ENCODE data around the gene GADD45G. TPM values are rescaled to one million over a fixed set of nuclear protein-coding genes. Genes with fewer than 3 reads are reported as not detected.

Gene GADD45G
- total RNA-seq, 1 experiment from 2014 or later = not detected

GRCh38 chr9:89613912-89614892 lies 9.4 kb downstream of the GADD45G start:
- Mint-ChIP-seq H3K9me3 (ENCODE audit: unreplicated experiment) (peaks cover 7% of the 10 kb centered on the region), H3K27me3 (ENCODE audit: insufficient read depth, unreplicated experiment) (no peaks in the 10 kb centered on the region), H3K36me3 (ENCODE audit: insufficient read depth, unreplicated experiment) (no peaks in the 10 kb centered on the region), H3K4me3 (ENCODE audit: unreplicated experiment) (no peak overlapping the region), H3K4me1 (ENCODE audit: insufficient read depth, unreplicated experiment) (no peaks in the 10 kb centered on the region), H3K27ac (ENCODE audit: low read depth, unreplicated experiment) (no peak overlapping the region)
- ChIA-PET CTCF (interaction anchor here (0.6 to 1.6 kb wide), 7 partner anchors 10 to 449 kb away, joined by 3 to 4 read pairs (median 3); no protein-coding TSS in a partner anchor), POLR2A (interaction anchor here (0.8 to 1.4 kb wide), 2 partner anchors 8 to 12 kb away, joined by 3 read pairs; no protein-coding TSS in a partner anchor)
- no peak for TF ChIP-seq CTCF (IDR thresholded peaks at IDR 0.05; ENCODE audit: unreplicated experiment)
- no TSS peak for BruUV-seq (replicated peaks)
- DNase-seq (ENCODE audit: unreplicated experiment) = peak; percentile 24
- intact Hi-C loops (cut with micrococcal nuclease) = no loop called here

GRCh38 chr9:89615661-89616060 lies 10.8 kb downstream of the GADD45G start:
- Mint-ChIP-seq H3K27me3 (ENCODE audit: insufficient read depth, unreplicated experiment) (no peaks in the 10 kb centered on the region), H3K27ac (ENCODE audit: low read depth, unreplicated experiment) (no peak overlapping the region), H3K36me3 (ENCODE audit: insufficient read depth, unreplicated experiment) (no peaks in the 10 kb centered on the region), H3K4me1 (ENCODE audit: insufficient read depth, unreplicated experiment) (no peaks in the 10 kb centered on the region), H3K4me3 (ENCODE audit: unreplicated experiment) (no peak overlapping the region), H3K9me3 (ENCODE audit: unreplicated experiment) (peaks cover 7% of the 10 kb centered on the region)
- ChIA-PET POLR2A (interaction anchor here (0.5 to 1.4 kb wide), 3 partner anchors 9 to 405 kb away, joined by 3 read pairs; no protein-coding TSS in a partner anchor), CTCF (interaction anchor here (0.7 to 1.6 kb wide), 2 partner anchors 18 to 22 kb away, joined by 3 to 4 read pairs; no protein-coding TSS in a partner anchor)
- no peak for DNase-seq (ENCODE audit: unreplicated experiment)
- TF ChIP-seq CTCF (IDR thresholded peaks at IDR 0.05; ENCODE audit: unreplicated experiment) = no peak
- BruUV-seq (replicated peaks) = no TSS peak
- intact Hi-C loops (cut with micrococcal nuclease) = no loop called here

GRCh38 chr9:89616411-89616810 lies 11.6 kb downstream of the GADD45G start:
- Mint-ChIP-seq H3K4me1 (ENCODE audit: insufficient read depth, unreplicated experiment) (no peaks in the 10 kb centered on the region), H3K4me3 (ENCODE audit: unreplicated experiment) (no peak overlapping the region), H3K27me3 (ENCODE audit: insufficient read depth, unreplicated experiment) (no peaks in the 10 kb centered on the region), H3K27ac (ENCODE audit: low read depth, unreplicated experiment) (no peak overlapping the region), H3K36me3 (ENCODE audit: insufficient read depth, unreplicated experiment) (no peaks in the 10 kb centered on the region), H3K9me3 (ENCODE audit: unreplicated experiment) (peaks cover 7% of the 10 kb centered on the region)
- intact Hi-C loops (cut with micrococcal nuclease) = no loop called here
- TF ChIP-seq CTCF (IDR thresholded peaks at IDR 0.05; ENCODE audit: unreplicated experiment) = no peak
- DNase-seq (ENCODE audit: unreplicated experiment) = no peak
- CTCF ChIA-PET = interaction anchor here (0.7 kb wide), 1 partner anchor 66 kb away, joined by 3 read pairs; no protein-coding TSS in a partner anchor
- POLR2A ChIA-PET = no interaction called here
- no TSS peak for BruUV-seq (replicated peaks)

- no peak overlapping the region for H3K4me3 Mint-ChIP-seq (ENCODE audit: unreplicated experiment)
- CTCF ChIA-PET = no interaction called here
- no peaks in the 10 kb centered on the region for H3K27me3 Mint-ChIP-seq (ENCODE audit: insufficient read depth, unreplicated experiment)
- H3K36me3 Mint-ChIP-seq (ENCODE audit: insufficient read depth, unreplicated experiment) = no peaks in the 10 kb centered on the region
- TF ChIP-seq CTCF (IDR thresholded peaks at IDR 0.05; ENCODE audit: unreplicated experiment) = no peak
- no peaks in the 10 kb centered on the region for H3K9me3 Mint-ChIP-seq (ENCODE audit: unreplicated experiment)
- intact Hi-C loops (cut with micrococcal nuclease) = no loop called here
- no peak for DNase-seq (ENCODE audit: unreplicated experiment)
- POLR2A ChIA-PET = interaction anchor here (0.6 kb wide), 1 partner anchor 12 kb away, joined by 3 read pairs; no protein-coding TSS in a partner anchor
- H3K27ac Mint-ChIP-seq (ENCODE audit: low read depth, unreplicated experiment) = no peak overlapping the region
- H3K4me1 Mint-ChIP-seq (ENCODE audit: insufficient read depth, unreplicated experiment) = no peaks in the 10 kb centered on the region
- BruUV-seq (replicated peaks) = no TSS peak
These were observed 13.2 kb downstream of the GADD45G start for GRCh38 chr9:89617978-89618377.
